Activated effector memory CD4-positive, alpha-beta T cell treated with Interleukin-2 at 50 U/mL for 16 hours (primary cell): Measurements from ENCODE around the gene TMEM59L.
"Not testable (repeated sequence)": the region's sequence is repeated elsewhere in the genome, so short reads cannot be mapped to it uniquely, and the experiment has no call there.

Experiments
- DNase-seq: peaks from one replicate; pipeline ENCODE4 v3.0.0-alpha.2; 2020

The TMEM59L gene

DNA sequence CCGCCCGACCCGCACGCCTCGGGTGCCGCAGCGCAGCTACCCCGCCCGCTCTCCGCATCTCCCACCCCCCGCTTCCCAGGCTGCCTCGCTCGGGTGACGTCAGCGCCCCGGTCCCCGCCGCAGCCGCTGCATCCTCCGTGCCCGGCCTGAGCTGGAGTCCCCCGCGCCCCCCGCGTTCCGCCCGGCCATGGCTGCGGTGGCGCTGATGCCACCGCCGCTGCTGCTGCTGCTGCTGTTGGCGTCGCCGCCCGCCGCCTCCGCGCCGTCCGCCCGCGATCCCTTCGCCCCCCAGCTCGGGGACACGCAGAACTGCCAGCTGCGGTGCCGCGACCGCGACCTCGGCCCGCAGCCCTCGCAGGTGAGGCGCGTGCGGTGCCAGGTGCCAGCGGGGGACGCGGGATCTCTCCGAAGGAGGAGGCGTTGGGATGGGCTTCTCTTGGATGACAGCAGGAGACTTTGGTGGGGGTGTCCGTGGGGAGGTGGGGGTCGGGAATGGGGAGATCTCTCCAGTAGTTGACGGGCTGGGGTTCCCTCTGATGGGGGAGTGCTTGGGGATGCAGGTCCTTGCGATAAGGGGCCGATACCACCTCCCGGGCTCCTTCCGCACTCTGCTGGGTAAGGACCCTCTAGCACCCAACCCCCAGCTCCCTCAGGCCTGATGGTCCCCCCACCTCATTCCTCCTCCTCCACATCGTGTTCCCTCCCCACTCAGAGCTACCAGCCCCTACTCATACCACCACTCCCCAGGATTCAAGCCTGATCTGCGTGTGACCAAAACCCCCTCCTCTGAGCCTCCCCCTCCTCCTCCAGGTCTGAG lies at the start of gene TMEM59L:
TMEM59L (plus strand) TSS at position 99 of the 817 bp plus-strand sequence; CDS start at position 188, 89 bp downstream.
- DNase-seq, result peak; percentile 34

- no peak for DNase-seq
Observed at GRCh38 chr19:18566953-18567352, 45.7 kb upstream of the TMEM59L start.

DNA sequence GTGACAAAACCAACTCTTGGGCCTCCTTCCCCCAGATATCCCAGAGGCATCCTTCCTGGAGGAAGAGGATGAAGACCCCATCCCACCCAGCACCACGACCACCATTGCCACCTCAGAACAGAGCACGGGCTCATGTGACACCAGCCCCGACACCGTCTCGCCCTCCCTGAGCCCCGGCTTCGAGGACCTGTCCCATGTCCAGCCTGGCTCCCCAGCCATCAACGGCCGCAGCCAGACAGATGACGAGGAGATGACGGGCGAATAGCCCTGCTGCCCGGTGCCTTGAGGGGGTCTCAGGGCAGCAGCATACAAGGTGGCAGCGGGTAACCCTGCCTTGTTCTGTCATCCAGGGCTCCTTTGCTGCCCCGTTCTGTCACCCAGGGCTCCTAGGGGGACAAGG lies 44.3 kb upstream of the TMEM59L start:
- no peak for DNase-seq

- DNase-seq, result peak; percentile 99
Observed at GRCh38 chr19:18571564-18572344, 40.9 kb upstream of the TMEM59L start, which contains the start of gene UBA52. UBA52 (plus strand) TSS chr19:18571857; CDS start chr19:18573301, 1,444 bp downstream.

DNA sequence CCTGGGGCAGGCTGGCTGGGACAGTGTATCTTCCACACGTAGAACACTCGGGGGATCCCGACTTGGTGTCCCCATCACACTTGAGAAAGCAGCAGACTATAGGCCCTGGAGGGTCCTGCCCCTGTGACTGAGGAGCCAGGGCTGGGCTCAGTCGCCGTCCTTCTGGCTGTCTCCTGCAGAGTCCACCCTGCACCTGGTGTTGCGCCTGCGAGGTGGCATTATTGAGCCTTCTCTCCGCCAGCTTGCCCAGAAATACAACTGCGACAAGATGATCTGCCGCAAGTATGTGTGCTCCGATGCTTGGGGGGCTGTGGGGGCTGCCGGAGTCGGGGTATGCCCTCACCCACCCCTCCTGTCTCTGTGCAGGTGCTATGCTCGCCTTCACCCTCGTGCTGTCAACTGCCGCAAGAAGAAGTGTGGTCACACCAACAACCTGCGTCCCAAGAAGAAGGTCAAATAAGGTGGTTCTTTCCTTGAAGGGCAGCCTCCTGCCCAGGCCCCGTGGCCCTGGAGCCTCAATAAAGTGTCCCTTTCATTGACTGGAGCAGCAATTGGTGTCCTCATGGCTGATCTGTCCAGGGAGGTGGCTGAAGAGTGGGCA lies 37.9 kb upstream of the TMEM59L start:
- no peak for DNase-seq

GRCh38 chr19:18576383-18576782 lies 36.3 kb upstream of the TMEM59L start:
- DNase-seq, result no peak

DNA sequence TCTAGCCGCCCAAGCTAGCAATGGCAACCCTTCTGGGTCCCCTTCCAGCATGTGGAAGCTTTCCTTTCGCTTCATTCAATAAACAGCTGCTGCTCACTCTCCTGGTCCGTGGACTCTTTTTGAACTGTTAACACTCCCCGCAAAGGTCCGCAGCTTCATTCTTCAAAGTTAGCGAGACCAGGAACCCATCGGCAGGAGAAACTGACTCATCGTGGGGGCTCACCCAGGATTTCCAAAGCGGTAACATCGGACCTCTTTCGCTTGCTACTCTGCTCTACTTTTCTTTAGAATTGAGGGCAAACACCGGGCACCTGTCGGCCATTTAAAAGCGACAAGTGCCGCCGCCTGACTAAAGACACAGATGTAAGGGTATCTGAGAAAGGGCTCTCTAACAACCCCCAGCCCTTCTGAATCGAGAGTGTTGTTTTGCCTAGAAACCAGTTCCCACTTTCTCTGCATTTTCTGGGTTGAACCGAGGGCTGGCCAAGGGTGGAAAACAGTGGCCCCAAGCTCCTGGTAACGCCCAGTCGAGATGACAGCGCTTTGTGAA lies 35.2 kb upstream of the TMEM59L start:
- no peak for DNase-seq

- DNase-seq, result no peak
Observed at GRCh38 chr19:18580311-18580710, 32.4 kb upstream of the TMEM59L start.

- no peak for DNase-seq
Observed at GRCh38 chr19:18586306-18586705, 26.4 kb upstream of the TMEM59L start.

- DNase-seq, result no peak
Observed at GRCh38 chr19:18587561-18587960, 25.1 kb upstream of the TMEM59L start.

GRCh38 chr19:18587962-18588610 lies 24.6 kb upstream of the TMEM59L start:
- no peak for DNase-seq

DNA sequence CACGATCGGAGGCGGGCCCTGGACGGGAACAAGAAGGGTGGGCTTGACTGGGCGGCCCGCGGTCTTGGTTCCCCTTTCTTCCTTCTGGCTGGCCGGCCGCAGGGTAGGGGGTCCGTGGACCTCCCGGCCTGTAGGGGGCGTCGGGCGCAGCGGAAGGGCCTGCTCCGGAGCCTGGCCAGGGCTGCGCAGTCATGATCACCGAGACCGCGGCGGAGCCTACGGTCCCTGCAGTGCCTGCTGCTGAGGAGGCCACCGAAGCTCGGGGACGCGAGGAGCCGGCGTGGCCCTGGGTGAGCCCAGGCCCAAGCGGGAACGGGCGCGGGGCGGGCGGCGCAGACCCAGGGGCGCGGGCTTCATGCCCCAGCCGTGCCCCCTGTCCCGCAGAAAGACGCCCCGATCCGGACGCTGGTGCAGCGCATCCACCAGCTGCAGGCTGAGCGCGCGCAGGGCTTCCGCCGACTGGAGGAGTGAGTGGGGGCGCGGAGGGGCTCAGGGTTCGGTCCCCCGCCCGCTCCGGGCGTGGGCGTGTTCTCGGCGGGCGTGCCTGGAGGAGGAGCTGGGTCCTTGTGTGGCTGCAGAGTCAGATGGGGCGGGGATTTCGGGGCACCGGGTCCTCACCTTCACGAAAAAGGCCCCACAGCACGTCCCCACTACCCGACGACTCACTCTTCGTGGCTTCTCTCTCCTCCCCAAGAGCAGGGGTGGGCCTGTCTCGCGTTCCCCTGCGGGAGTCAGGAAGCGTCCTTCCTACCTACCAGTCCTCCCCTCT lies 23.9 kb upstream of the TMEM59L start, which contains the start of gene REX1BD:
REX1BD (plus strand) TSS at position 188 of the 769 bp plus-strand sequence; CDS start at position 192, 4 bp downstream.
- DNase-seq, result peak; percentile 82

DNA sequence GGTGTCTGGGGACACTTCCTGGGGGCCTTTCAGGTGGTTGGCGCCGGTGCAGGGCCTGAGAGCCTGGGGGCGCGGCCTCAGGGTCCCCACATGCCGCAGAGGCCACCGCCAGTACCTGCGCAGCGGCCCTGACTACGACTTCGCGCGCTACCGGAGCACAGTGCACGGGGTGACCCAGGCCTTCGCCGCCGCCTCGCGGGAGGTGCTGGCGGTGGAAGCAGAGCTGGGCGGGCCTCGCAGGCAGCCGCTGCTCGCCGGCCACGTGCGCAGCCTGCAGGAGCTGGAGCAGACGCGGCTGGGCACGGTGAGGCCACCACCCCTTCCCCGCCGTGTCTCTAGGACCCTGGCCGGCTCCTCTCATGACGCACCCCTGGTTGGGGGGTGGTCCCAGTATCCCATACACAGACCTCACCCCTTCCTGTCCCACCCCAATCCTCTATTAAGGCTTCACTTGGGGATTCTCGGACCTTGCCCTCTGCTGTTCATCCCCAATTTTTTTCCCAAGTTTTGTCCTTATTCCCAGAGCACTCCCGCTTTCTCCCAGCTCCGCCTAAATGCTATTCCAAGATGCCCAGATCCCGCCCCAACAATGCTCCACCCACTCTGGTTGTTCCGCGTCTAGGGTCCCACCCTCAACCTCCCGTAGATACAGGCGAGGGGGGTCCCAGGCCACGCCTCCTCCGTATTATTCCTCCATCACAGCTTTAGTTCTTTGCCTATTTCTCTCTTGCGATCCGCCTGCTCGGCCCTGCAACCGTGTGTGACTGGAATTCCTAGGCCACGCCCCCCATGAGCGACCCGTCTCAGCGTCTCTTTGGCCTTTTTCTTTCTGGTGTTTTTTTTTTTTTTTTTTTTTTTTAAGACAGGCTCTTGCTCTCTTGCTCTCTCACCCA lies 23.0 kb upstream of the TMEM59L start:
- DNase-seq, result peak; percentile 64

DNA sequence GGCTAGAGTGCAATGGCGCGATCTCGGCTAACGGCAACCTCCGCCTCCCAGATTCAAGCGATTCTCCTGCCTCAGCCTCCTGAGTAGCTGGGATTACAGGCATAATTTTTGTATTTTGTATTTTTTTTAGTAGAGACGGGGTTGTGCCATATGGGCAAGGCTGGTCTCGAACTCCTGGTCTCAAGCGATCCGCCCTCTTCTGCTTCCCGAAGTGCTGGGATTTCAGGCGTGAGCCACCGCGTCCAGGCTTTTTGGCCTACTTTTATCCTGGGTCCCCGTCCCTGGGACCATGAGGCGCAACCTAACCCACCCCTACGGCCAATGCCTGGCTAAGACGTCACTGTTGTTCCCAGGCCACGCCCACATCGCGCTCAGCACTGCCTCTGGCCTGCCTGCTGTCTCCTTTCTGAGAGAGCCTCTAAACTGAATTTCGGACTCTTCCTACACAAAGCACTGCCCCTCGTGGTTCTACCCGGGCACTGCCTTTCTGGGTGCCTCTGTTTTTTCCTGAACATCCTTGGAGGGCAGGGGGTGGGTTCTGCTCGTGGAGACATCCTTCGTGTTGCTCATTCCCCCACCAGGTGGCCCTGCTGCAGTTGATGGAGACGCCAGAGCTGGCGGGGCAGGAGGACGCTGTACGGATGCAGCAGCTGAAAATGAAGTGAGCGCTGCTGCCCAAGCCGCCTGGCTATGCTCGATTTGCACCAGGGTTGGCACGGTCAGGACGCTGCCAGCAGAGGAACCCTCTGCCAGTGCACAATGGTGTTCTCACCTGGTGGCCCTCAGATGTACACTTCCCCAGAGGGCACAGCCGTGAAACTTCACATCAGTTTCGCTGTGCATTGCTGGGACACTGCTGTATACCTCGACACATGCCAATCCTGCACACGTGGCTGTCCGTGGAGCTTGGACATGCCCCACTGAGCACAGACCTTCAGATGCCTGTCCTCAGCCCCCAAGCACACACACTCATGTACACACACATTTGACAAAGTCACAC lies 22.1 kb upstream of the TMEM59L start:
- DNase-seq, result no peak

DNA sequence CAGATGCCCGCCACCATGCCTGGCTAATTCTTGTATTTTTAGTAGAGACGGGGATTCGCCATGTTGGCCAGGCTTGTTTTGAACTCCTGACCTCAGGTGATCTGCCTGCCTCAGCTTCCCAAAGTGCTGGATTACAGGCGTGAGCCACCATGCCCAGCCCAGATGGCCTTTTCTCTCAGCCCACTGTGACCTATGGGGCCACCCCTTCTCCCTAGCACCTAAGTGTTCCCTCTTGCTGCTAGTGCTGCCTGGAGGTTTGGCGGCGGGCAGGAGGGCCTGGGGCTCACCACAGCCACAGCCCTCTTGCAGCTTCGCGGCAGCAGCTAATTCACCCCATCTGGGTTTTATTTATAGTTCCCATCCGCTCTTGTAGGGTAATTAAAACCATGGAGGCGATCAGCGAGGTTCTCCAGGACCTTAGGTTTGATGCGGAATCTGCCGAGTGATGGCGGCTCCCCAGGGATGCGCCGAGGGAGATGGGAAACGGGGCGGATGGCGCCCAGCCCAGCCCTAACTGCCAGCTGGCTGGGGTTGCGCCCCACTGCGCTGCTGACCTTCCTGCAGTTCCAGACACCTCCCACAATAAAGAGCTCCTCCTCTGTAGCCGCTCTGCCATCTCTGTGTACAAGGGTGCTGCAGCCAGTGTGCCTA lies 20.8 kb upstream of the TMEM59L start:
- no peak for DNase-seq

GRCh38 chr19:18592732-18593131 lies 19.9 kb upstream of the TMEM59L start:
- DNase-seq, result not testable (repeated sequence)

- DNase-seq, result no peak
Observed at GRCh38 chr19:18593367-18594095, 19.1 kb upstream of the TMEM59L start.
